HCT116 (cell line): ENCODE results near the gene ITGA1. TPM values are rescaled to one million over a fixed set of nuclear protein-coding genes. Genes with fewer than 3 reads are reported as not detected.

Source experiments
- ATAC-seq: fragments of 200-7000 bp; cut with Tn5 transposase; 2 replicates; pipeline ENCODE4 v1.9.1; 2020; ENCODE audit warnings: mild to moderate bottlenecking, moderate library complexity
- BruUV-seq: library from RNA; stranded (reverse); fragments of 400-500 nt; replicated peaks from 2 replicates; lab custom pipeline; 2021; lab: Mats Ljungman, UMichigan
- CTCF ChIA-PET: fragments of 300-600 bp; sonication (Branson Sonifier 250); formaldehyde crosslinking; loops from one replicate; lab custom pipeline; 2021; ENCODE audit warnings: antibody characterized with exemption; lab: Charles Lee
- POLR2A ChIA-PET: fragments of 300-600, 350-600 bp; sonication (Branson Sonifier 250); formaldehyde crosslinking; loops from one replicate; lab custom pipeline; 2021; ENCODE audit warnings: antibody characterized with exemption; lab: Charles Lee
- RAD21 ChIA-PET, 2 experiments: fragments of 300-600 bp; sonication (Branson Sonifier 250); formaldehyde crosslinking; loops; one replicate each; lab custom pipeline; 2023; ENCODE audit warnings: low total read pairs in 2 of 2; ENCODE audit not compliant: uncharacterized antibody in 2 of 2, unreplicated experiment in 2 of 2, low non-redundant PET in 1 of 2; lab: Charles Lee
- DNase-seq: peaks from one replicate; pipeline ENCODE4 v3.0.0-alpha.2; 2010; ENCODE audit warnings: low read depth, low spot score
- H2AFZ ChIP-seq: fragments of 200-600 bp; shearing (Covaris generic), sonication (generic); 2 replicates; pipeline ENCODE4 v1.6.1; 2017; ENCODE audit warnings: low read depth, mixed run types, mixed read lengths, antibody characterized with exemption, low read length; ENCODE audit not compliant: poor library complexity, severe bottlenecking
- H3K27ac ChIP-seq: 2 replicates; pipeline ENCODE4 v1.5.1; 2012; ENCODE audit warnings: low read depth, low read length
- H3K27me3 ChIP-seq: fragments of 200-600 bp; sonication (generic); 2 replicates; pipeline ENCODE4 v1.6.1; 2016; ENCODE audit warnings: mixed run types, low read length, mixed read lengths; ENCODE audit not compliant: insufficient read depth
- H3K36me3 ChIP-seq, 2 experiments: fragments of 200-500 bp in 1 of 2; fragments of 200-600 bp in 1 of 2; sonication (Bioruptor generic) in 1 of 2; sonication (generic) in 1 of 2; 2 replicates each; pipeline versions ENCODE4 v1.5.1 to v1.6.1; 2014 to 2016; ENCODE audit warnings: low read length in 2 of 2, inconsistent platforms in 1 of 2, mixed read lengths in 1 of 2, mixed run types in 1 of 2; ENCODE audit not compliant: insufficient read depth in 2 of 2, control insufficient read depth in 1 of 2
- H3K4me1 ChIP-seq, 2 experiments: fragments of 200-600 bp in 1 of 2; sonication (generic) in 1 of 2; 2 replicates each; pipeline versions ENCODE4 v1.5.1 to v1.6.1; 2012 to 2017; ENCODE audit warnings: low read length in 2 of 2, inconsistent platforms in 1 of 2, mild to moderate bottlenecking in 1 of 2, mixed read lengths in 1 of 2, mixed run types in 1 of 2, moderate library complexity in 1 of 2; ENCODE audit not compliant: insufficient read depth in 2 of 2, control insufficient read depth in 1 of 2
- H3K4me2 ChIP-seq: fragments of 200-600 bp; sonication (generic); 2 replicates; pipeline ENCODE4 v1.6.1; 2017; ENCODE audit warnings: mixed run types, low read length, mixed read lengths
- H3K4me3 ChIP-seq, 2 experiments: fragments of 200-600 bp in 1 of 2; sonication (generic) in 1 of 2; replicated peaks in 1 of 2; 2 replicates each; pipeline ENCODE4 v1.5.1; 2011 to 2016; ENCODE audit warnings: low read length in 2 of 2, control low read depth in 1 of 2, low read depth in 1 of 2, mild to moderate bottlenecking in 1 of 2, mixed read lengths in 1 of 2, mixed run types in 1 of 2
- H3K79me2 ChIP-seq: fragments of 200-600 bp; sonication (generic); 2 replicates; pipeline ENCODE4 v1.6.1; 2017; ENCODE audit warnings: mild to moderate bottlenecking, mixed run types, low read length, moderate library complexity, mixed read lengths; ENCODE audit not compliant: insufficient read depth
- H3K9ac ChIP-seq: fragments of 200-600 bp; sonication (generic); 2 replicates; pipeline ENCODE4 v1.6.1; 2016; ENCODE audit warnings: low read length, mixed read lengths
- H3K9me2 ChIP-seq: fragments of 200-600 bp; sonication (generic), shearing (Covaris generic); 2 replicates; pipeline ENCODE4 v1.6.1; 2017; ENCODE audit warnings: mixed run types, mild to moderate bottlenecking, moderate library complexity; ENCODE audit not compliant: insufficient read depth
- H3K9me3 ChIP-seq, 2 experiments: fragments of 200-500 bp in 1 of 2; fragments of 200-600 bp in 1 of 2; sonication (Bioruptor generic) in 1 of 2; sonication (generic) in 1 of 2; 2 replicates each; pipeline ENCODE4 v1.6.1; 2014 to 2017; ENCODE audit warnings: low read length in 2 of 2, mixed read lengths in 2 of 2, inconsistent platforms in 1 of 2, low read depth in 1 of 2, mild to moderate bottlenecking in 1 of 2, mixed run types in 1 of 2, moderate library complexity in 1 of 2; ENCODE audit not compliant: control insufficient read depth in 1 of 2, insufficient read depth in 1 of 2
- H4K20me1 ChIP-seq: fragments of 200-600 bp; sonication (generic), shearing (Covaris generic); 2 replicates; pipeline ENCODE4 v1.6.1; 2017; ENCODE audit warnings: mixed run types, mild to moderate bottlenecking, moderate library complexity; ENCODE audit not compliant: insufficient read depth
- ATF3 ChIP-seq: IDR thresholded peaks from 2 replicates; pipeline ENCODE4 v1.6.1; 2012
- CBX3 ChIP-seq: IDR thresholded peaks from 2 replicates; pipeline ENCODE4 v1.6.1; 2012; ENCODE audit warnings: low read depth
- CEBPB ChIP-seq: IDR thresholded peaks from 2 replicates; pipeline ENCODE4 v1.6.1; 2012; ENCODE audit warnings: low read depth
- CTCF ChIP-seq, 3 experiments: fragments of 200-600 bp in 1 of 3; sonication (generic) in 1 of 3; IDR thresholded peaks in 2 of 3; conservative IDR thresholded peaks in 1 of 3; 2 replicates each; pipeline ENCODE4 v1.5.1; 2012 to 2017; ENCODE audit warnings: low read depth in 2 of 3, low read length in 2 of 3, antibody characterized with exemption in 1 of 3, borderline replicate concordance in 1 of 3, control low read depth in 1 of 3, mild to moderate bottlenecking in 1 of 3, mixed read lengths in 1 of 3, mixed run types in 1 of 3, moderate library complexity in 1 of 3; ENCODE audit not compliant: insufficient read depth in 1 of 3
- EGR1 ChIP-seq: IDR thresholded peaks from 2 replicates; pipeline ENCODE4 v1.6.1; 2012; ENCODE audit warnings: low read depth
- ELF1 ChIP-seq: IDR thresholded peaks from 2 replicates; pipeline ENCODE4 v1.6.1; 2012; ENCODE audit warnings: low read depth, borderline replicate concordance
- EZH2 ChIP-seq: fragments of 200-600 bp; sonication (generic); IDR thresholded peaks from 2 replicates; pipeline ENCODE4 v1.6.1; 2017; ENCODE audit warnings: antibody characterized with exemption, mixed run types
- EZH2phosphoT487 ChIP-seq: fragments of 200-600 bp; IDR thresholded peaks from 2 replicates; pipeline ENCODE4 v1.6.1; 2018; ENCODE audit warnings: antibody characterized with exemption, borderline replicate concordance
- JUND ChIP-seq: IDR thresholded peaks from 2 replicates; pipeline ENCODE4 v1.6.1; 2012
- SIN3A ChIP-seq: IDR thresholded peaks from 2 replicates; pipeline ENCODE4 v1.6.1; 2012; ENCODE audit warnings: low read depth
- SP1 ChIP-seq: IDR thresholded peaks from 2 replicates; pipeline ENCODE4 v1.6.1; 2012; ENCODE audit warnings: low read depth
- TCF7L2 ChIP-seq: IDR thresholded peaks from 2 replicates; pipeline ENCODE4 v1.7.0; 2011; ENCODE audit warnings: borderline replicate concordance, inconsistent platforms; ENCODE audit not compliant: insufficient read depth, insufficient read length; ENCODE audit errors: extremely low read depth
- YY1 ChIP-seq: IDR thresholded peaks from 2 replicates; pipeline ENCODE4 v1.6.1; 2011; ENCODE audit warnings: low read length, low read depth, moderate library complexity, mild to moderate bottlenecking; ENCODE audit not compliant: insufficient replicate concordance; ENCODE audit errors: extremely low read depth
- ZFX ChIP-seq: fragments of 450-650 bp; IDR thresholded peaks from 2 replicates; pipeline ENCODE4 v1.6.1; 2017
- ZNF274 ChIP-seq: fragments of 200-500 bp; sonication (Bioruptor generic); IDR thresholded peaks from 2 replicates; pipeline ENCODE4 v1.6.1; 2014; ENCODE audit warnings: mild to moderate bottlenecking, low read depth, low read length, inconsistent platforms
- intact Hi-C: fragments of 100-400 bp; cut with micrococcal nuclease; formaldehyde crosslinking; loops from 2 replicates; pipeline ENCODE4 v1.10.0; 2022
- total RNA-seq: library from RNA; stranded (reverse); gene quantifications from one replicate; pipeline ENCODE4 v1.2.1, GENCODE V29; 2021; ENCODE audit not compliant: unreplicated experiment

The ITGA1 gene
- total RNA-seq, 1 experiment from 2014 or later, result 1.8 TPM

GRCh38 chr5:52961274-52961681 is 173.6 kb downstream of the ITGA1 start:
- Histone ChIP-seq H3K4me1 (peaks cover 0 to 9% of the 10 kb centered on the region in 2 experiments; a peak in 1 of 4 replicates), H3K27me3 (no peaks in the 10 kb centered on the region), H3K4me2 (no peak overlapping the region), H4K20me1 (no peaks in the 10 kb centered on the region), H3K79me2 (no peaks in the 10 kb centered on the region), H3K9me2 (no peaks in the 10 kb centered on the region), H3K4me3 (no peak overlapping the region), H3K36me3 (no peaks in the 10 kb centered on the region), H2AFZ (no peak overlapping the region), H3K9ac (no peak overlapping the region), H3K9me3 (no peaks in the 10 kb centered on the region), H3K27ac (no peak overlapping the region)
- ATAC-seq (no peak), DNase-seq (no peak)
- TF ChIP-seq CTCF (IDR thresholded peaks at IDR 0.05 in 2 of 3, conservative IDR thresholded peaks at IDR 0.05 in 1 of 3; ENCODE audit: borderline replicate concordance in 1 of 3, insufficient read depth in 1 of 3, low read depth in 2 of 3, low read length in 2 of 3), result no peak
- TF ChIP-seq JUND, result no peak
- no peak for TF ChIP-seq SIN3A
- TF ChIP-seq CEBPB, result no peak
- no peak for TF ChIP-seq ELF1
- TF ChIP-seq YY1, result no peak
- no peak for TF ChIP-seq ZFX
- ChIA-PET CTCF (no interaction called here), POLR2A (no interaction called here), RAD21 (interaction anchor here in 1 of 2 experiments (0.6 kb wide), 1 partner anchor 113 kb away, joined by 6 read pairs; no protein-coding TSS in a partner anchor)
- intact Hi-C loops, result no loop called here
- no TSS peak for BruUV-seq

GRCh38 chr5:52963636-52964035 is 175.9 kb downstream of the ITGA1 start:
- Histone ChIP-seq H3K79me2 (no peaks in the 10 kb centered on the region), H3K9me3 (no peaks in the 10 kb centered on the region), H4K20me1 (no peaks in the 10 kb centered on the region), H3K36me3 (no peaks in the 10 kb centered on the region), H2AFZ (no peak overlapping the region), H3K4me1 (peaks cover 0 to 9% of the 10 kb centered on the region in 2 experiments; a peak in 1 of 4 replicates), H3K4me2 (no peak overlapping the region), H3K9ac (no peak overlapping the region), H3K9me2 (no peaks in the 10 kb centered on the region), H3K27me3 (no peaks in the 10 kb centered on the region), H3K27ac (no peak overlapping the region), H3K4me3 (no peak overlapping the region)
- ATAC-seq (no peak), DNase-seq (no peak)
- intact Hi-C loops, result no loop called here
- POLR2A ChIA-PET, result interaction anchor here (1.1 to 1.5 kb wide), 2 partner anchors 9 to 24 kb away, joined by 3 to 4 read pairs; no protein-coding TSS in a partner anchor
- BruUV-seq, result no TSS peak
- RAD21 ChIA-PET, result no interaction called here
- no peak for TF ChIP-seq CBX3
- TF ChIP-seq SP1, result no peak
- no peak for TF ChIP-seq EZH2phosphoT487
- TF ChIP-seq ZNF274, result no peak
- no peak for TF ChIP-seq ATF3
- no peak for TF ChIP-seq TCF7L2
- no peak for TF ChIP-seq EZH2
- TF ChIP-seq EGR1, result no peak
- CTCF ChIA-PET, result interaction anchor here (1.3 to 1.8 kb wide), 3 partner anchors 15 to 72 kb away, joined by 3 to 8 read pairs (median 7); partner anchors contain the start of gene ITGA2
